ACC112 (cell line): ENCODE data around the gene OSBPL10.

Experiments used
- H2AFZ ChIP-seq: fragments of 200-600 bp; sonication (generic); one replicate; pipeline ENCODE4 v1.6.0; 2017; ENCODE audit warnings: antibody characterized with exemption, low read length; ENCODE audit not compliant: unreplicated experiment
- H3K27ac ChIP-seq: fragments of 200-600 bp; sonication (generic); 2 replicates; pipeline ENCODE4 v1.5.1; 2014; ENCODE audit warnings: low read depth, mild to moderate bottlenecking, antibody characterized with exemption, low read length, moderate library complexity
- H3K27me3 ChIP-seq: fragments of 200-600 bp; sonication (generic); 2 replicates; pipeline ENCODE4 v1.6.1; 2014; ENCODE audit warnings: mild to moderate bottlenecking, antibody characterized with exemption, low read length, moderate library complexity, mixed read lengths; ENCODE audit not compliant: insufficient read depth
- H3K36me3 ChIP-seq: fragments of 200-600 bp; sonication (generic); 2 replicates; pipeline ENCODE4 v1.6.1; 2016; ENCODE audit warnings: mild to moderate bottlenecking, antibody characterized with exemption, low read length, moderate library complexity, mixed read lengths; ENCODE audit not compliant: insufficient read depth
- H3K4me1 ChIP-seq: fragments of 200-600 bp; sonication (generic); one replicate; pipeline ENCODE4 v1.6.1; 2016; ENCODE audit warnings: low read length, mixed read lengths; ENCODE audit not compliant: insufficient read depth, unreplicated experiment, control insufficient read depth
- H3K4me3 ChIP-seq: fragments of 200-600 bp; sonication (generic); 2 replicates; pipeline ENCODE4 v1.5.1; 2014; ENCODE audit warnings: mild to moderate bottlenecking, low read depth, low read length
- H3K79me2 ChIP-seq: fragments of 200-600 bp; sonication (generic); one replicate; pipeline ENCODE4 v1.6.0; 2016; ENCODE audit warnings: low read length; ENCODE audit not compliant: control insufficient read depth, unreplicated experiment, insufficient read depth

Gene OSBPL10

DNA sequence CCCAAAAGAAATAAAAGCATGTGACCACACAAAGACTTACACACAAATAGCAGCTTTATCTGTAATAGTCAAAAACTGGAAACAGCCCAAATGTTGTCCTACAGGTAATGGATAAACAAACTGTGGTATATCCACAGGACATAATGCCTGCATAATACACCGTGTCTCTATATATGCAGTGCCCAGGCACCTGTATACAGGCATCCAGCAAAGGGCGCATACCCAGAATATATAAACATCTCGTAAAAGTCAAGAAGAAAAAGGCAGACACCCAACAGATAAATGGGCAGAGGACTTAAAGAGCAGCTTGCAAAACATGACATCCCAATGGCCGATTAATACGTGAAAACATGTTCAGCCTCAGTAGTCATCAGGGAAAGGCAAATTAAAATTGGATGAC, 7.2 kb downstream of the OSBPL10 start:
- no peak overlapping the region for H3K4me3 ChIP-seq
- no peaks in the 10 kb centered on the region for H3K27me3 ChIP-seq
- no peak overlapping the region for H2AFZ ChIP-seq
- no peaks in the 10 kb centered on the region for H3K36me3 ChIP-seq
- H3K27ac ChIP-seq: no peak overlapping the region
- peaks cover 18% of the 10 kb centered on the region for H3K79me2 ChIP-seq
- H3K4me1 ChIP-seq: peaks cover 19% of the 10 kb centered on the region

- H3K27me3 ChIP-seq: no peaks in the 10 kb centered on the region
- no peaks in the 10 kb centered on the region for H3K36me3 ChIP-seq
- H3K4me1 ChIP-seq: peaks cover 18% of the 10 kb centered on the region
- no peak overlapping the region for H3K27ac ChIP-seq
- H3K4me3 ChIP-seq: no peak overlapping the region
- H2AFZ ChIP-seq: no peak overlapping the region
- peaks cover 13% of the 10 kb centered on the region for H3K79me2 ChIP-seq
Measured at GRCh38 chr3:31973081-31973480, 8.0 kb downstream of the OSBPL10 start.

DNA sequence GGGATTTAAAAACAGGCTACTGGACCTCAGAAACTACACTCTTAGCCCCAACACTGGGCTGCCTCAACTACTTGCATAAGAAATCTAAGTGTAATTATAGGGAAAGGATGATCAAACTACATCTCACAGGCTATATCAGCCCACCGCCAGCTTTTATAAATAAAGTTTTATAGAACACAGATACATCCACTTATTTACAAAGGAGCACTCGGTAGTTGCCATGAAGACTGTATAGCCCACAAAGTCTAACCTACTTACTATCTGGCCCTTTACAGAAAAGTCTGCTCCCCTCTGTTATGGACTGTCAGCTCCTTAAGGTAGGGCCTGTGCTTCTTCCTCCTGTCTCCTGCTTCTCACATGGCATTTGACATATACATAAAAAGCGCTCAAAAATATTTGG, 9.5 kb downstream of the OSBPL10 start:
- H3K36me3 ChIP-seq: no peaks in the 10 kb centered on the region
- H3K4me3 ChIP-seq: no peak overlapping the region

DNA sequence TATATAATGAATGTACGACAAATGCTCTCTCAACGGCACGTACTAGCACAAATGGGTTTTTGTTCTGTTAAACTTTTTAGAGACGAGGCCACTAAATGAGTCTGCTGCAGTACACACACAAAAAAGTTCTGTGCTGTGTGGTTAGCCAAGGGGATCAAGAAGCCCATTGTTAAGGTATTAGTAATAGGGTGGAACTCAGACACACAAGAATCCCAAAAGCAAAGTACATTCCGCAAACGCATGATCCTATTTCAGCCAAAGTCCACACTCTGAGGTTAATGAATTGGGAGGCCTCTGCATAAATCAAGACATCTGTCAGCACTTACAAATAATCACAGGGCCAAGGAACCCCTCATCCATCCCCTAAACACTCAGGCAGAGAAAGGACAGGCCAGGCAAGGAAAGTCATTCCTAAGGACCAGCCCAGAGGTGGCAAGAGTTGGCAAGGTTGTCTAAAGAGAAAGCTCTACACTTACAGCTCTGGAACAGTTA, 12.1 kb downstream of the OSBPL10 start:
- Histone ChIP-seq H3K4me1 (peaks cover 32% of the 10 kb centered on the region), H2AFZ (peak overlapping the region; percentile 47), H3K4me3 (peak overlapping the region; percentile 73), H3K27me3 (no peaks in the 10 kb centered on the region), H3K79me2 (peaks cover 22% of the 10 kb centered on the region), H3K27ac (peak overlapping the region; percentile 98), H3K36me3 (no peaks in the 10 kb centered on the region)

More for the DNA sequence above, 9.5 kb downstream of the OSBPL10 start:
- peaks cover 29% of the 10 kb centered on the region for H3K4me1 ChIP-seq
- peaks cover 14% of the 10 kb centered on the region for H3K79me2 ChIP-seq
- no peak overlapping the region for H3K27ac ChIP-seq
- no peaks in the 10 kb centered on the region for H3K27me3 ChIP-seq
- no peak overlapping the region for H2AFZ ChIP-seq

DNA sequence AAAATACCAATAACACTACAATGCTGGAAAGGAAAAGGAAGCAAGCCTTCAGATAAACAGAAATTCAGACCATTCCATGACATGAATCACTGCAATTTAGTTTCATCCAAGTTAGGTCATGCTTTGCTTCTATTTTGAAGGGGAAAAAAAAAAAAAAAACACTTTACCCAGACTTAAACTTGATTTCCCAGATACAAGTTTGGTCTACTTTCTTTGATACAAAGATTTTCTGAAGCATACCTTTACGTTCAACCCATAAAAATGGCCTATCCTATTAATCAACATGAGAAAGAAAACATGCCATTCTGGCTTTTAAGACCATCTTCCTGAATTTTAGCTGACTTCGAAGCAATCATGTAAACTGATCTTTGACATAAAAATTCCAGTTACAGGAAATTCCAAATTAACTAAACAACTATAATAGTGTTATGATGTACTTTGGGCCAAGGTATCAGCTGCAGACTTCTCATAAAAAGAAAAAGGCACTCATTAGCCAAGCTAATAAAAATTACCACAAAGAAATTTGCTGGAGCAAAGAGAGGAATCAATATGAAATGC, 12.6 kb downstream of the OSBPL10 start:
- no peaks in the 10 kb centered on the region for H3K27me3 ChIP-seq
- peaks cover 25% of the 10 kb centered on the region for H3K79me2 ChIP-seq
- H3K36me3 ChIP-seq: no peaks in the 10 kb centered on the region
- peak overlapping the region; percentile 47 for H2AFZ ChIP-seq
- H3K4me1 ChIP-seq: peaks cover 32% of the 10 kb centered on the region
- peak overlapping the region; percentile 73 for H3K4me3 ChIP-seq
- peak overlapping the region; percentile 98 for H3K27ac ChIP-seq

DNA sequence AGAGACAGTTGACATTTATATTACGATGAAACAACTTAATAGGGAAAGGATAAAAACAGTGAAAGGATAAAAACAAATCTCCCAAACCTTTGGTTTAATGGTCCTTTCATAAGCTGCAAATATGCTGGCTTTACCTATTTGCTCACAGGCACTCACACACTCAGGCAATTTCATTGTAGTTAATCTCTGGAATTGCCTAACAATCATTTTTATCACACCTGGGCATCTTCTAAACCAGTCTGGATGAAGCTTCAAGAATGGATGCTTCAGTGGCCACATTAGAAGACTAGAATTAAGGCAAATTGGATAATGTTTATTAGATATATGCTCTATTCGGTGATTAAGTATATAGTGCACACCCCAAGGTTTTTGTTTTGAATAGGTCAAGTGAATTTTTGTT, 13.5 kb downstream of the OSBPL10 start:
- H2AFZ ChIP-seq: no peak overlapping the region
- peaks cover 41% of the 10 kb centered on the region for H3K4me1 ChIP-seq
- peak overlapping the region; percentile 98 for H3K27ac ChIP-seq
- no peaks in the 10 kb centered on the region for H3K36me3 ChIP-seq
- peaks cover 18% of the 10 kb centered on the region for H3K79me2 ChIP-seq
- H3K27me3 ChIP-seq: no peaks in the 10 kb centered on the region
- H3K4me3 ChIP-seq: peak overlapping the region; percentile 73

GRCh38 chr3:31966978-31967591, 14.0 kb downstream of the OSBPL10 start:
- Histone ChIP-seq H3K4me3 (peak overlapping the region; percentile 73; the same call in 1 of the 2 replicates), H3K36me3 (no peaks in the 10 kb centered on the region), H2AFZ (no peak overlapping the region), H3K27ac (peak overlapping the region; percentile 98), H3K4me1 (peaks cover 44% of the 10 kb centered on the region), H3K79me2 (peaks cover 18% of the 10 kb centered on the region), H3K27me3 (no peaks in the 10 kb centered on the region)

- Histone ChIP-seq H2AFZ (no peak overlapping the region), H3K27me3 (no peaks in the 10 kb centered on the region), H3K27ac (peak overlapping the region; percentile 46), H3K79me2 (peaks cover 37% of the 10 kb centered on the region), H3K4me1 (peaks cover 52% of the 10 kb centered on the region), H3K4me3 (no peak overlapping the region), H3K36me3 (no peaks in the 10 kb centered on the region)
Measured at GRCh38 chr3:31962801-31963205, 18.3 kb downstream of the OSBPL10 start.

- H3K4me1 ChIP-seq: peaks cover 42% of the 10 kb centered on the region
- peaks cover 32% of the 10 kb centered on the region for H3K79me2 ChIP-seq
- peak overlapping the region; percentile 39 for H2AFZ ChIP-seq
- H3K36me3 ChIP-seq: no peaks in the 10 kb centered on the region
- H3K27me3 ChIP-seq: no peaks in the 10 kb centered on the region
- peak overlapping the region; percentile 68 for H3K27ac ChIP-seq
- H3K4me3 ChIP-seq: peak overlapping the region; percentile 77
Measured at GRCh38 chr3:31960793-31961431, 20.1 kb downstream of the OSBPL10 start.

DNA sequence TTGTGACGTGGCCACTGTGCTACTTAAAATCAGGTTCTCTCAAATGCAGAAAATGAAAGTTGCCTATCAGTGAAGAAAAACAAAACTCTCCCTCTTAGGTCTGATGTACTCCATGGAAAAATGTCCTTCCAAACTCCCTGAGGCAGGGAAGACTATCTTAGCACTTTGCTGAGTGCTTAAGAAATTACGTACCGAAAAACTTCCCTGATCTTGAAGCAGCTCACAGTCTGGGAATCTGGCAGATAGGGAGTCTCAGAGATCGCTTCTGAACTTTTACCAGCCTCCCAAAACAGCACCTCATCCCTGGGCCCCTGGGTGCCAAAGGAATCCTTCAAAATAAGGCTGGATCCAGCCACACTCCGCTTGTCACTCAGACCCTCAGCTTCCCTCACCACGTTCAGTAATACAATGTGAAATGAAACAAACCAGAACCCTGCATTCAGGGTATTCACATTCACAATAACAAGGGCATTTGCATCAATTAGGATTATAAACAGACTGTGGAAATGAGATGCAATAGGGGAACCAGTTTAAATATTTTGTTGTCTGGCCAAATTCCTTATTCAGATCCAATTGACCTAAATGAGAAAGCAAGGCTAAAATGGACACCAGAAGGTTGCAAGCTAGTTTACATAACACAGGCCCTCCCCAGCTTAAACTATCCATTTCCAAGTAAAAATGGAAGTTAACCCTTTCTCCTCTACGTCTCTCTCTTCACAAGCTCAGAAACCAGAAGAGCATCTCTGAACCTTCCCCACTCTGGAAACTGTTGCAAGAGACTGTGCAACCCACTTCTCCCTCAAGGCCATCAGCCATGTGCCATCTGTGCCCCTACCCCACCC, 20.9 kb downstream of the OSBPL10 start:
- peak overlapping the region; percentile 68 for H3K27ac ChIP-seq
- H3K36me3 ChIP-seq: no peaks in the 10 kb centered on the region
- H3K79me2 ChIP-seq: peaks cover 34% of the 10 kb centered on the region
- peak overlapping the region; percentile 77 for H3K4me3 ChIP-seq
- H2AFZ ChIP-seq: peak overlapping the region; percentile 89
- H3K27me3 ChIP-seq: no peaks in the 10 kb centered on the region
- peaks cover 42% of the 10 kb centered on the region for H3K4me1 ChIP-seq
